Activated naive CD8-positive, alpha-beta T cell treated with anti-CD3 and anti-CD28 coated beads, Interleukin-2, amount 10 ng/mL, durations not matched to agents 7 days and 5 days (primary cell): Measurements from ENCODE around the gene RIC1. TPM values are rescaled to one million over a fixed set of nuclear protein-coding genes. Genes with fewer than 3 reads are reported as not detected.
"Not testable (repeated sequence)": the region's sequence is repeated elsewhere in the genome, so short reads cannot be mapped to it uniquely, and the experiment has no call there.

Source experiments
- ATAC-seq: fragments of 150-1000 bp; cut with Tn5 transposase; one replicate; pipeline ENCODE4 v1.10.0; 2021; ENCODE audit warnings: low read depth, moderate library complexity
- POLR2A ChIA-PET: fragments of 350-600 bp; sonication (Branson Sonifier 250); formaldehyde crosslinking; loops from one replicate; lab custom pipeline; 2021; ENCODE audit warnings: antibody characterized with exemption; lab: Charles Lee
- DNase-seq: peaks from one replicate; pipeline ENCODE4 v3.0.0; 2021
- H3K27ac Mint-ChIP-seq: one replicate; pipeline ENCODE4 v1.8.0; 2022; ENCODE audit warnings: mild to moderate bottlenecking, mixed read lengths
- H3K27me3 Mint-ChIP-seq: one replicate; pipeline ENCODE4 v1.8.0; 2022; ENCODE audit warnings: mild to moderate bottlenecking, moderate library complexity, mixed read lengths
- H3K36me3 Mint-ChIP-seq: one replicate; pipeline ENCODE4 v1.8.0; 2021; ENCODE audit warnings: mild to moderate bottlenecking, mixed read lengths
- H3K4me1 Mint-ChIP-seq: one replicate; pipeline ENCODE4 v1.8.0; 2021; ENCODE audit warnings: mixed read lengths
- H3K4me3 Mint-ChIP-seq: one replicate; pipeline ENCODE4 v1.8.0; 2022; ENCODE audit warnings: mild to moderate bottlenecking, moderate library complexity, mixed read lengths
- H3K9me3 Mint-ChIP-seq: one replicate; pipeline ENCODE4 v1.8.0; 2021; ENCODE audit warnings: mixed read lengths
- total RNA-seq, 2 experiments: library from RNA; stranded (reverse); gene quantifications; one replicate each; pipeline ENCODE4 v1.2.3, GENCODE V29; 2021

Gene RIC1
- total RNA-seq: 10 to 100 TPM; 20.7 to 21.4 TPM

GRCh38 chr9:5628530-5629311 lies at the start of gene RIC1:
Gene RIC1 (plus strand): TSS chr9:5629107. CDS start chr9:5629310, 203 bp downstream.
- POLR2A ChIA-PET: interaction anchor here (0.7 to 3.1 kb wide), 23 partner anchors 12 to 888 kb away, joined by 3 to 29 read pairs (median 5); partner anchors contain the start of genes AK3, CD274, ERMP1 and JAK2
- peak within 1 kb of the TSS; percentile 99 for H3K4me3 Mint-ChIP-seq
- H3K9me3 Mint-ChIP-seq: no peaks in the 10 kb centered on the region
- DNase-seq (peak; percentile 94), ATAC-seq (peak; percentile 88)
- no peaks in the 10 kb centered on the region for H3K27me3 Mint-ChIP-seq
- H3K36me3 Mint-ChIP-seq: peaks cover 8% of the 10 kb centered on the region
- H3K4me1 Mint-ChIP-seq: peaks cover 46% of the 10 kb centered on the region
- H3K27ac Mint-ChIP-seq: peak within 1 kb of the TSS; percentile 99

- ATAC-seq (no peak), DNase-seq (no peak)
- Mint-ChIP-seq H3K27ac (no peak overlapping the region), H3K4me1 (peaks cover 8% of the 10 kb centered on the region), H3K36me3 (peaks cover 10% of the 10 kb centered on the region), H3K4me3 (no peak overlapping the region), H3K27me3 (no peaks in the 10 kb centered on the region), H3K9me3 (peaks cover 3% of the 10 kb centered on the region)
- POLR2A ChIA-PET: no interaction called here
Observed at GRCh38 chr9:5579881-5580280, 49.0 kb upstream of the RIC1 start.

- H3K4me3 Mint-ChIP-seq: no peak overlapping the region
- peaks cover 8% of the 10 kb centered on the region for H3K4me1 Mint-ChIP-seq
- no peaks in the 10 kb centered on the region for H3K27me3 Mint-ChIP-seq
- no peak overlapping the region for H3K27ac Mint-ChIP-seq
- peaks cover 1% of the 10 kb centered on the region for H3K9me3 Mint-ChIP-seq
- POLR2A ChIA-PET: no interaction called here
- DNase-seq: no peak
- no peak for ATAC-seq
- H3K36me3 Mint-ChIP-seq: peaks cover 9% of the 10 kb centered on the region
Observed at GRCh38 chr9:5580650-5581049, 48.3 kb upstream of the RIC1 start.

- H3K27me3 Mint-ChIP-seq, H3K36me3 Mint-ChIP-seq, H3K27ac Mint-ChIP-seq, H3K4me3 Mint-ChIP-seq, POLR2A ChIA-PET, H3K9me3 Mint-ChIP-seq, ATAC-seq, DNase-seq: not testable (repeated sequence)
- peaks cover 16% of the 10 kb centered on the region for H3K4me1 Mint-ChIP-seq
Observed at GRCh38 chr9:5581706-5582105, 47.2 kb upstream of the RIC1 start.

- POLR2A ChIA-PET: interaction anchor here (1.2 kb wide), 1 partner anchor 13 kb away, joined by 3 read pairs; no protein-coding TSS in a partner anchor
- peak; percentile 74 for ATAC-seq
- Mint-ChIP-seq H3K36me3 (peaks cover 10% of the 10 kb centered on the region), H3K9me3 (peaks cover 1% of the 10 kb centered on the region), H3K27ac (peak overlapping the region; percentile 10), H3K27me3 (no peaks in the 10 kb centered on the region), H3K4me1 (peaks cover 18% of the 10 kb centered on the region), H3K4me3 (no peak overlapping the region)
- DNase-seq: no peak
Observed at GRCh38 chr9:5582835-5583195, 46.1 kb upstream of the RIC1 start.

- H3K4me1 Mint-ChIP-seq: peaks cover 16% of the 10 kb centered on the region
- ATAC-seq: peak; percentile 49
- peaks cover 5% of the 10 kb centered on the region for H3K36me3 Mint-ChIP-seq
- no peaks in the 10 kb centered on the region for H3K9me3 Mint-ChIP-seq
- peak overlapping the region; percentile 70 for H3K27ac Mint-ChIP-seq
- POLR2A ChIA-PET: interaction anchor here (0.8 to 1.9 kb wide), 2 partner anchors 42 to 137 kb away, joined by 3 to 8 read pairs; partner anchors contain the start of genes CD274 and RIC1
- DNase-seq: no peak
- H3K27me3 Mint-ChIP-seq: peaks cover 1% of the 10 kb centered on the region
- no peak overlapping the region for H3K4me3 Mint-ChIP-seq
Observed at GRCh38 chr9:5586391-5586802, 42.5 kb upstream of the RIC1 start.

GRCh38 chr9:5587024-5587423 lies 41.9 kb upstream of the RIC1 start:
- H3K9me3 Mint-ChIP-seq: no peaks in the 10 kb centered on the region
- H3K27ac Mint-ChIP-seq: no peak overlapping the region
- peaks cover 1% of the 10 kb centered on the region for H3K27me3 Mint-ChIP-seq
- H3K36me3 Mint-ChIP-seq: peaks cover 3% of the 10 kb centered on the region
- POLR2A ChIA-PET: interaction anchor here (0.8 to 1.9 kb wide), 2 partner anchors 42 to 137 kb away, joined by 3 to 8 read pairs; partner anchors contain the start of genes CD274 and RIC1
- ATAC-seq (no peak), DNase-seq (no peak)
- no peak overlapping the region for H3K4me3 Mint-ChIP-seq
- peaks cover 16% of the 10 kb centered on the region for H3K4me1 Mint-ChIP-seq

- Mint-ChIP-seq H3K27me3 (peaks cover 1% of the 10 kb centered on the region), H3K36me3 (peaks cover 7% of the 10 kb centered on the region), H3K4me3 (no peak overlapping the region), H3K27ac (no peak overlapping the region), H3K9me3 (no peaks in the 10 kb centered on the region), H3K4me1 (peaks cover 6% of the 10 kb centered on the region)
- POLR2A ChIA-PET: no interaction called here
- no peak for DNase-seq
- no peak for ATAC-seq
Observed at GRCh38 chr9:5592231-5592630, 36.7 kb upstream of the RIC1 start.

GRCh38 chr9:5592904-5593303 lies 36.0 kb upstream of the RIC1 start:
- no peak for DNase-seq
- no peaks in the 10 kb centered on the region for H3K9me3 Mint-ChIP-seq
- no peak overlapping the region for H3K27ac Mint-ChIP-seq
- H3K4me3 Mint-ChIP-seq: no peak overlapping the region
- peaks cover 8% of the 10 kb centered on the region for H3K36me3 Mint-ChIP-seq
- no peak for ATAC-seq
- H3K27me3 Mint-ChIP-seq: peaks cover 1% of the 10 kb centered on the region
- H3K4me1 Mint-ChIP-seq: peaks cover 6% of the 10 kb centered on the region
- POLR2A ChIA-PET: no interaction called here

- no peaks in the 10 kb centered on the region for H3K9me3 Mint-ChIP-seq
- H3K27ac Mint-ChIP-seq: no peak overlapping the region
- H3K36me3 Mint-ChIP-seq: peaks cover 8% of the 10 kb centered on the region
- ATAC-seq: no peak
- no peak overlapping the region for H3K4me3 Mint-ChIP-seq
- POLR2A ChIA-PET: no interaction called here
- H3K4me1 Mint-ChIP-seq: peaks cover 6% of the 10 kb centered on the region
- peaks cover 1% of the 10 kb centered on the region for H3K27me3 Mint-ChIP-seq
- no peak for DNase-seq
Observed at GRCh38 chr9:5593904-5594303, 35.0 kb upstream of the RIC1 start.

GRCh38 chr9:5596173-5596572 lies 32.7 kb upstream of the RIC1 start:
- POLR2A ChIA-PET: interaction anchor here (1.9 kb wide), 1 partner anchor 146 kb away, joined by 4 read pairs; the partner anchor contains the start of gene CD274
- Mint-ChIP-seq H3K27me3 (no peaks in the 10 kb centered on the region), H3K4me1 (peaks cover 9% of the 10 kb centered on the region), H3K4me3 (no peak overlapping the region), H3K9me3 (no peaks in the 10 kb centered on the region), H3K36me3 (peaks cover 8% of the 10 kb centered on the region), H3K27ac (no peak overlapping the region)
- no peak for DNase-seq
- no peak for ATAC-seq

GRCh38 chr9:5608298-5609225 lies 20.3 kb upstream of the RIC1 start:
- Mint-ChIP-seq H3K9me3 (peaks cover 2% of the 10 kb centered on the region), H3K27ac (peak overlapping the region; percentile 88), H3K4me1 (peaks cover 24% of the 10 kb centered on the region), H3K36me3 (peaks cover 8% of the 10 kb centered on the region), H3K27me3 (no peaks in the 10 kb centered on the region), H3K4me3 (peak overlapping the region; percentile 87)
- ATAC-seq: peak; percentile 82
- POLR2A ChIA-PET: interaction anchor here (0.6 to 2.7 kb wide), 4 partner anchors 16 to 505 kb away, joined by 3 to 29 read pairs (median 4); partner anchors contain the start of genes CD274 and RIC1
- DNase-seq: no peak

- POLR2A ChIA-PET: interaction anchor here (1.3 to 2.7 kb wide), 3 partner anchors 15 to 159 kb away, joined by 3 to 29 read pairs (median 4); partner anchors contain the start of genes CD274 and RIC1
Observed at GRCh38 chr9:5609226-5609596, 19.7 kb upstream of the RIC1 start.

More at GRCh38 chr9:5609226-5609596, 19.7 kb upstream of the RIC1 start:
- peaks cover 2% of the 10 kb centered on the region for H3K9me3 Mint-ChIP-seq
- H3K27me3 Mint-ChIP-seq: no peaks in the 10 kb centered on the region
- peak overlapping the region; percentile 88 for H3K27ac Mint-ChIP-seq
- H3K4me1 Mint-ChIP-seq: peaks cover 24% of the 10 kb centered on the region
- peak overlapping the region; percentile 87 for H3K4me3 Mint-ChIP-seq
- DNase-seq (no peak), ATAC-seq (no peak)
- peaks cover 8% of the 10 kb centered on the region for H3K36me3 Mint-ChIP-seq
